PC-9 (cell line): ENCODE data around the gene TRIO.

Source experiments
- CTCF ChIP-seq: fragments of 200-600 bp; sonication (generic); conservative IDR thresholded peaks from 2 replicates; pipeline ENCODE4 v1.6.1; 2017; ENCODE audit warnings: mixed run types, antibody characterized with exemption, mild to moderate bottlenecking, moderate library complexity
- EZH2 ChIP-seq: fragments of 200-600 bp; sonication (generic); IDR thresholded peaks from 2 replicates; pipeline ENCODE4 v1.8.0; 2017; ENCODE audit warnings: antibody characterized with exemption, low read depth

DNA sequence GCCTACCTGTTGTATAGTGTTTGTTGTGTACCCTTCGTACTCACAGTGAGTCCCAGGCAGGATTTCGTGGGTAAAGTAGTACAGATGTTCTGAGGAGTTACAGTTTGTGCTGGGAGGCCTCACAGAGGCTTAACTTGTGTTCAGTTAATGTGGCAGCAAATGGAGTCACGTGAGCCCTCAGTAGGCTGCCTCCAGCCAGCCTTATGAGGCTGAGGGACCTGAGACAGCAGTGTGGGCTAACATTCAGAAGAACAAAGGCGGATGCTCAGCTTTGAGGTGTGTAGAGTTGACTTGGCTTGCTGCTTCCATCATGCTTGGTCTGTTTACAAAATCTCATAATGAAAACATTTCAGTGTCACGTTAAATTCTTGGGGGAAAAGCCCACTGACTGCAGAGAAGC lies 118.1 kb downstream of the TRIO start:
- TF ChIP-seq EZH2 (no peak), CTCF (no peak)
